Measurements from ENCODE around the gene UBE2L6.

- TF ChIP-seq POLR2A (IDR thresholded peaks at IDR 0.05) = no peak
- TF ChIP-seq, protein P1, sequence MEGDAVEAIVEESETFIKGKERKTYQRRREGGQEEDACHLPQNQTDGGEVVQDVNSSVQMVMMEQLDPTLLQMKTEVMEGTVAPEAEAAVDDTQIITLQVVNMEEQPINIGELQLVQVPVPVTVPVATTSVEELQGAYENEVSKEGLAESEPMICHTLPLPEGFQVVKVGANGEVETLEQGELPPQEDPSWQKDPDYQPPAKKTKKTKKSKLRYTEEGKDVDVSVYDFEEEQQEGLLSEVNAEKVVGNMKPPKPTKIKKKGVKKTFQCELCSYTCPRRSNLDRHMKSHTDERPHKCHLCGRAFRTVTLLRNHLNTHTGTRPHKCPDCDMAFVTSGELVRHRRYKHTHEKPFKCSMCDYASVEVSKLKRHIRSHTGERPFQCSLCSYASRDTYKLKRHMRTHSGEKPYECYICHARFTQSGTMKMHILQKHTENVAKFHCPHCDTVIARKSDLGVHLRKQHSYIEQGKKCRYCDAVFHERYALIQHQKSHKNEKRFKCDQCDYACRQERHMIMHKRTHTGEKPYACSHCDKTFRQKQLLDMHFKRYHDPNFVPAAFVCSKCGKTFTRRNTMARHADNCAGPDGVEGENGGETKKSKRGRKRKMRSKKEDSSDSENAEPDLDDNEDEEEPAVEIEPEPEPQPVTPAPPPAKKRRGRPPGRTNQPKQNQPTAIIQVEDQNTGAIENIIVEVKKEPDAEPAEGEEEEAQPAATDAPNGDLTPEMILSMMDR (IDR thresholded peaks at IDR 0.05) = no peak
Observed at GRCh38 chr11:57544566-57544965, 22.9 kb downstream of the UBE2L6 start.
